ENCODE measurements around the gene RMND5B.
"Not testable (repeated sequence)": the region's sequence is repeated elsewhere in the genome, so short reads cannot be mapped to it uniquely, and the experiment has no call there.

Gene RMND5B

GRCh38 chr5:178130576-178131445, at the start of gene RMND5B:
Gene RMND5B (plus strand): TSS chr5:178131014. CDS start chr5:178138120, 7,106 bp downstream.
- no peak for DNase-seq (ENCODE audit: low read depth, low spot score)
- no CpG with 5 or more reads among the region's 102 CpGs for WGBS (ENCODE audit: insufficient coverage, insufficient read length)
- H3K9me3 ChIP-seq (ENCODE audit: control insufficient read depth, insufficient read depth, low read length): no peaks in the 10 kb centered on the region
- no peaks in the 10 kb centered on the region for H3K27me3 ChIP-seq (ENCODE audit: control insufficient read depth, insufficient read depth, low read length)
- peak within 1 kb of the TSS; percentile 50 for H3K4me3 ChIP-seq (ENCODE audit: low read length)
- H3K4me1 ChIP-seq (ENCODE audit: control insufficient read depth, insufficient read depth, low read length): peaks cover 4% of the 10 kb centered on the region
- H3K36me3 ChIP-seq (ENCODE audit: control insufficient read depth, insufficient read depth, low read length): no peaks in the 10 kb centered on the region; the same call in 1 of the 2 replicates
- H3K27ac ChIP-seq (ENCODE audit: low read length): no peak within 1 kb of the TSS

GRCh38 chr5:178081571-178082243, 49.1 kb upstream of the RMND5B start:
- Histone ChIP-seq H3K27ac (ENCODE audit: low read length) (no peak overlapping the region), H3K9me3 (ENCODE audit: control insufficient read depth, insufficient read depth, low read length) (no peaks in the 10 kb centered on the region), H3K4me1 (ENCODE audit: control insufficient read depth, insufficient read depth, low read length) (no peaks in the 10 kb centered on the region), H3K36me3 (ENCODE audit: control insufficient read depth, insufficient read depth, low read length) (no peaks in the 10 kb centered on the region), H3K4me3 (ENCODE audit: low read length) (no peak overlapping the region), H3K27me3 (ENCODE audit: control insufficient read depth, insufficient read depth, low read length) (no peaks in the 10 kb centered on the region)
- WGBS (ENCODE audit: insufficient coverage, insufficient read length): no CpG with 5 or more reads among the region's 12 CpGs
- DNase-seq (ENCODE audit: low read depth, low spot score): no peak

- H3K4me3 ChIP-seq (ENCODE audit: low read length): no peak overlapping the region
- H3K4me1 ChIP-seq (ENCODE audit: control insufficient read depth, insufficient read depth, low read length): no peaks in the 10 kb centered on the region
- H3K27me3 ChIP-seq (ENCODE audit: control insufficient read depth, insufficient read depth, low read length): no peaks in the 10 kb centered on the region
- WGBS (ENCODE audit: insufficient coverage, insufficient read length): no CpG with 5 or more reads among the region's 6 CpGs
- no peak overlapping the region for H3K27ac ChIP-seq (ENCODE audit: low read length)
- no peak for DNase-seq (ENCODE audit: low read depth, low spot score)
- H3K36me3 ChIP-seq (ENCODE audit: control insufficient read depth, insufficient read depth, low read length): no peaks in the 10 kb centered on the region
- no peaks in the 10 kb centered on the region for H3K9me3 ChIP-seq (ENCODE audit: control insufficient read depth, insufficient read depth, low read length)
Observed at GRCh38 chr5:178083922-178084321, 46.9 kb upstream of the RMND5B start.

GRCh38 chr5:178085316-178085715, 45.5 kb upstream of the RMND5B start:
- Histone ChIP-seq H3K27ac (ENCODE audit: low read length) (no peak overlapping the region), H3K36me3 (ENCODE audit: control insufficient read depth, insufficient read depth, low read length) (no peaks in the 10 kb centered on the region), H3K27me3 (ENCODE audit: control insufficient read depth, insufficient read depth, low read length) (no peaks in the 10 kb centered on the region), H3K9me3 (ENCODE audit: control insufficient read depth, insufficient read depth, low read length) (no peaks in the 10 kb centered on the region), H3K4me3 (ENCODE audit: low read length) (no peak overlapping the region), H3K4me1 (ENCODE audit: control insufficient read depth, insufficient read depth, low read length) (no peaks in the 10 kb centered on the region)
- DNase-seq (ENCODE audit: low read depth, low spot score): no peak
- no CpG with 5 or more reads among the region's 6 CpGs for WGBS (ENCODE audit: insufficient coverage, insufficient read length)

GRCh38 chr5:178086266-178086665, 44.5 kb upstream of the RMND5B start:
- H3K36me3 ChIP-seq (ENCODE audit: control insufficient read depth, insufficient read depth, low read length): no peaks in the 10 kb centered on the region
- no peaks in the 10 kb centered on the region for H3K4me1 ChIP-seq (ENCODE audit: control insufficient read depth, insufficient read depth, low read length)
- no peak overlapping the region for H3K27ac ChIP-seq (ENCODE audit: low read length)
- no peak overlapping the region for H3K4me3 ChIP-seq (ENCODE audit: low read length)
- H3K27me3 ChIP-seq (ENCODE audit: control insufficient read depth, insufficient read depth, low read length): no peaks in the 10 kb centered on the region
- WGBS (ENCODE audit: insufficient coverage, insufficient read length): no CpG with 5 or more reads among the region's 25 CpGs
- no peaks in the 10 kb centered on the region for H3K9me3 ChIP-seq (ENCODE audit: control insufficient read depth, insufficient read depth, low read length)
- DNase-seq (ENCODE audit: low read depth, low spot score): no peak

GRCh38 chr5:178087199-178087598, 43.6 kb upstream of the RMND5B start:
- H3K27me3 ChIP-seq (ENCODE audit: control insufficient read depth, insufficient read depth, low read length); H3K4me1 ChIP-seq (ENCODE audit: control insufficient read depth, insufficient read depth, low read length); H3K9me3 ChIP-seq (ENCODE audit: control insufficient read depth, insufficient read depth, low read length); H3K4me3 ChIP-seq (ENCODE audit: low read length); DNase-seq (ENCODE audit: low read depth, low spot score); H3K36me3 ChIP-seq (ENCODE audit: control insufficient read depth, insufficient read depth, low read length); H3K27ac ChIP-seq (ENCODE audit: low read length): not testable (repeated sequence)
- no CpG with 5 or more reads among the region's 5 CpGs for WGBS (ENCODE audit: insufficient coverage, insufficient read length)

- WGBS (ENCODE audit: insufficient coverage, insufficient read length): no CpG with 5 or more reads among the region's 6 CpGs
Observed at GRCh38 chr5:178090856-178091255, 40.0 kb upstream of the RMND5B start.

GRCh38 chr5:178093134-178093533, 37.7 kb upstream of the RMND5B start:
- WGBS (ENCODE audit: insufficient coverage, insufficient read length): no CpG with 5 or more reads among the region's 2 CpGs
- no peaks in the 10 kb centered on the region for H3K4me1 ChIP-seq (ENCODE audit: control insufficient read depth, insufficient read depth, low read length)
- no peaks in the 10 kb centered on the region for H3K36me3 ChIP-seq (ENCODE audit: control insufficient read depth, insufficient read depth, low read length)
- H3K9me3 ChIP-seq (ENCODE audit: control insufficient read depth, insufficient read depth, low read length): no peaks in the 10 kb centered on the region
- no peak for DNase-seq (ENCODE audit: low read depth, low spot score)
- H3K4me3 ChIP-seq (ENCODE audit: low read length): no peak overlapping the region
- no peaks in the 10 kb centered on the region for H3K27me3 ChIP-seq (ENCODE audit: control insufficient read depth, insufficient read depth, low read length)
- no peak overlapping the region for H3K27ac ChIP-seq (ENCODE audit: low read length)

More at GRCh38 chr5:178090856-178091255, 40.0 kb upstream of the RMND5B start:
- Histone ChIP-seq H3K4me3 (ENCODE audit: low read length) (no peak overlapping the region), H3K27ac (ENCODE audit: low read length) (no peak overlapping the region), H3K27me3 (ENCODE audit: control insufficient read depth, insufficient read depth, low read length) (no peaks in the 10 kb centered on the region), H3K36me3 (ENCODE audit: control insufficient read depth, insufficient read depth, low read length) (no peaks in the 10 kb centered on the region), H3K4me1 (ENCODE audit: control insufficient read depth, insufficient read depth, low read length) (no peaks in the 10 kb centered on the region), H3K9me3 (ENCODE audit: control insufficient read depth, insufficient read depth, low read length) (no peaks in the 10 kb centered on the region)
- no peak for DNase-seq (ENCODE audit: low read depth, low spot score)

- DNase-seq (ENCODE audit: low read depth, low spot score): no peak
- H3K36me3 ChIP-seq (ENCODE audit: control insufficient read depth, insufficient read depth, low read length): no peaks in the 10 kb centered on the region
- 100% methylated on average over 2 of the region's 9 CpGs for WGBS (ENCODE audit: insufficient coverage, insufficient read length)
- no peaks in the 10 kb centered on the region for H3K9me3 ChIP-seq (ENCODE audit: control insufficient read depth, insufficient read depth, low read length)
- H3K27me3 ChIP-seq (ENCODE audit: control insufficient read depth, insufficient read depth, low read length): no peaks in the 10 kb centered on the region
- H3K4me1 ChIP-seq (ENCODE audit: control insufficient read depth, insufficient read depth, low read length): no peaks in the 10 kb centered on the region
- no peak overlapping the region for H3K4me3 ChIP-seq (ENCODE audit: low read length)
- H3K27ac ChIP-seq (ENCODE audit: low read length): no peak overlapping the region
Observed at GRCh38 chr5:178094345-178094744, 36.5 kb upstream of the RMND5B start.

GRCh38 chr5:178098685-178099084, 32.1 kb upstream of the RMND5B start:
- Histone ChIP-seq H3K9me3 (ENCODE audit: control insufficient read depth, insufficient read depth, low read length) (no peaks in the 10 kb centered on the region), H3K4me1 (ENCODE audit: control insufficient read depth, insufficient read depth, low read length) (no peaks in the 10 kb centered on the region), H3K27me3 (ENCODE audit: control insufficient read depth, insufficient read depth, low read length) (no peaks in the 10 kb centered on the region), H3K27ac (ENCODE audit: low read length) (no peak overlapping the region), H3K36me3 (ENCODE audit: control insufficient read depth, insufficient read depth, low read length) (no peaks in the 10 kb centered on the region), H3K4me3 (ENCODE audit: low read length) (no peak overlapping the region)
- no peak for DNase-seq (ENCODE audit: low read depth, low spot score)
- WGBS (ENCODE audit: insufficient coverage, insufficient read length): no CpG with 5 or more reads among the region's 7 CpGs

Measured in iPS DF 6.9 (cell line).